HG03097 (cell line): Measurements from ENCODE around the gene PTPN23.
"Not testable (repeated sequence)": the region's sequence is repeated elsewhere in the genome, so short reads cannot be mapped to it uniquely, and the experiment has no call there.

Experiments
- ATAC-seq: cut with Tn5 transposase; IDR thresholded peaks from one replicate; pipeline ENCODE4 v1.9.1; 2021; ENCODE audit not compliant: unreplicated experiment, low FRiP score

The PTPN23 gene

GRCh38 chr3:47380601-47381316, at the start of gene PTPN23:
Gene PTPN23 (plus strand): TSS chr3:47381021. CDS start chr3:47381097, 76 bp downstream.
- ATAC-seq: peak; percentile 79

GRCh38 chr3:47333907-47334306, 46.9 kb upstream of the PTPN23 start:
- ATAC-seq: no peak

GRCh38 chr3:47337656-47338055, 43.2 kb upstream of the PTPN23 start:
- no peak for ATAC-seq

GRCh38 chr3:47339951-47340350, 40.9 kb upstream of the PTPN23 start:
- ATAC-seq: no peak

- no peak for ATAC-seq
Observed at GRCh38 chr3:47340866-47341265, 40.0 kb upstream of the PTPN23 start.

- no peak for ATAC-seq
Observed at GRCh38 chr3:47342151-47342550, 38.7 kb upstream of the PTPN23 start.

- no peak for ATAC-seq
Observed at GRCh38 chr3:47342812-47343211, 38.0 kb upstream of the PTPN23 start.

GRCh38 chr3:47343471-47343971, 37.3 kb upstream of the PTPN23 start:
- ATAC-seq: no peak

- no peak for ATAC-seq
Observed at GRCh38 chr3:47344971-47345370, 35.9 kb upstream of the PTPN23 start.

- peak; percentile 58 for ATAC-seq
Observed at GRCh38 chr3:47347217-47347801, 33.5 kb upstream of the PTPN23 start.

GRCh38 chr3:47348411-47349154, 32.2 kb upstream of the PTPN23 start:
- no peak for ATAC-seq

GRCh38 chr3:47355010-47355409, 25.8 kb upstream of the PTPN23 start:
- no peak for ATAC-seq

- no peak for ATAC-seq
Observed at GRCh38 chr3:47356201-47356600, 24.6 kb upstream of the PTPN23 start.

GRCh38 chr3:47359323-47359722, 21.5 kb upstream of the PTPN23 start:
- ATAC-seq: no peak

- not testable (repeated sequence) for ATAC-seq
Observed at GRCh38 chr3:47360110-47360517, 20.7 kb upstream of the PTPN23 start.

- no peak for ATAC-seq
Observed at GRCh38 chr3:47362701-47363100, 18.1 kb upstream of the PTPN23 start.

- no peak for ATAC-seq
Observed at GRCh38 chr3:47365213-47366153, 15.3 kb upstream of the PTPN23 start.

GRCh38 chr3:47366833-47367232, 14.0 kb upstream of the PTPN23 start:
- no peak for ATAC-seq

GRCh38 chr3:47367631-47368030, 13.2 kb upstream of the PTPN23 start:
- ATAC-seq: no peak

- ATAC-seq: not testable (repeated sequence)
Observed at GRCh38 chr3:47370020-47370419, 10.8 kb upstream of the PTPN23 start.
